AG04450 (cell line): ENCODE results near the gene VRK2. TPM values are rescaled to one million over a fixed set of nuclear protein-coding genes. Genes with fewer than 3 reads are reported as not detected.
"Not testable (repeated sequence)": the region's sequence is repeated elsewhere in the genome, so short reads cannot be mapped to it uniquely, and the experiment has no call there.

Source experiments
- CTCF ChIA-PET: fragments of 300-600, 350-600 bp; formaldehyde crosslinking; extraction: SDS; loops from one replicate; lab custom pipeline; 2022; ENCODE audit warnings: antibody characterized with exemption, inconsistent platforms; lab: Charles Lee
- POLR2A ChIA-PET: fragments of 350-600 bp; formaldehyde crosslinking; extraction: SDS; loops from one replicate; lab custom pipeline; 2021; ENCODE audit warnings: antibody characterized with exemption, inconsistent platforms; lab: Yijun Ruan, JAX
- DNase-seq: peaks from one replicate; pipeline ENCODE4 v3.0.0-alpha.2; 2011; ENCODE audit warnings: low read depth, low spot score
- H3K27ac ChIP-seq: one replicate; pipeline ENCODE4 v1.5.1; 2012; ENCODE audit warnings: low read depth, low read length, control low read depth
- H3K27me3 ChIP-seq: one replicate; pipeline ENCODE4 v1.6.0; 2012; ENCODE audit warnings: low read length; ENCODE audit not compliant: control insufficient read depth, insufficient read depth
- H3K4me3 ChIP-seq: 2 replicates; pipeline ENCODE4 v1.5.1; 2011; ENCODE audit warnings: mild to moderate bottlenecking, low read depth, low read length, control low read depth
- H3K9me3 ChIP-seq: 2 replicates; pipeline ENCODE4 v1.5.1; 2012; ENCODE audit warnings: low read length; ENCODE audit not compliant: control insufficient read depth, insufficient read depth
- polyA plus RNA-seq: library from polyadenylated mRNA; depleted of rRNA; stranded (reverse); fragments of >200 nt; gene quantifications from 2 replicates; pipeline ENCODE4 v1.2.3, GENCODE V29; 2011
- TF ChIP-seq, protein P1 (sequence below): IDR thresholded peaks from 2 replicates; pipeline ENCODE4 v1.5.1; 2011; ENCODE audit warnings: low read depth, low read length, control low read depth, inconsistent platforms

Gene VRK2
- polyA plus RNA-seq, 1 experiment, result 19.4 TPM

DNA sequence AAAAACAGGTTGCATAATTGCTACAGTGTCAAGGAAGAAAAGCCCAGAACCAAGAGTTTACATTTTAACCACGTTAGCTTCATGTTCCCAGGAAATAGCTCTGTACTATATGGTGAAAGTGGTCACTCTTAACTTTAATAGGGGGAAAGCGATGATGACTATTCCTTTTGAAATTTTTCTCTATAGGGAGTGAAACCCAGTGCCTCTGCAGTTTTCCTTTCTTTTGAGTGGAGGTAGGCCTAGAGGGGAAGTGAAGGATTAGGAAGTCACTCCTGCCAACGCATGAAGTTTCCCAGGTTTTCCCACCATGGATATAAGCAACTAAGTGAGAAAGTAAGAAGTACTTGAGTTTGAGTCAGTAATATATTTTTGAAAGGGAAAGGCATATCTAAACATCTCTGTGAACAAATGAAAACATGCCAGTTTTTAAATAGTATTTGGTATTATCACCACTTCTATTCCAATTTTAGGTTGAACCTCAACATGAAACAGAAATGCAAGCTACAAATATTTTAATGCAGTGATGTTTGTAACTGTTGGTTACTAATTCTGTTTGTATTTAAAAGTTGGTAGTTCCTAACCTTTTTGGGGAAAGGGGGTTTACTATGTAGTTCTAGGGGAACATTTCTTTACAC, 91.9 kb downstream of the VRK2 start:
- DNase-seq, result no peak
- Histone ChIP-seq H3K27me3 (no peaks in the 10 kb centered on the region), H3K4me3 (no peak overlapping the region), H3K9me3 (no peaks in the 10 kb centered on the region), H3K27ac (no peak overlapping the region)
- ChIA-PET CTCF (no interaction called here), POLR2A (no interaction called here)
- TF ChIP-seq, protein P1, sequence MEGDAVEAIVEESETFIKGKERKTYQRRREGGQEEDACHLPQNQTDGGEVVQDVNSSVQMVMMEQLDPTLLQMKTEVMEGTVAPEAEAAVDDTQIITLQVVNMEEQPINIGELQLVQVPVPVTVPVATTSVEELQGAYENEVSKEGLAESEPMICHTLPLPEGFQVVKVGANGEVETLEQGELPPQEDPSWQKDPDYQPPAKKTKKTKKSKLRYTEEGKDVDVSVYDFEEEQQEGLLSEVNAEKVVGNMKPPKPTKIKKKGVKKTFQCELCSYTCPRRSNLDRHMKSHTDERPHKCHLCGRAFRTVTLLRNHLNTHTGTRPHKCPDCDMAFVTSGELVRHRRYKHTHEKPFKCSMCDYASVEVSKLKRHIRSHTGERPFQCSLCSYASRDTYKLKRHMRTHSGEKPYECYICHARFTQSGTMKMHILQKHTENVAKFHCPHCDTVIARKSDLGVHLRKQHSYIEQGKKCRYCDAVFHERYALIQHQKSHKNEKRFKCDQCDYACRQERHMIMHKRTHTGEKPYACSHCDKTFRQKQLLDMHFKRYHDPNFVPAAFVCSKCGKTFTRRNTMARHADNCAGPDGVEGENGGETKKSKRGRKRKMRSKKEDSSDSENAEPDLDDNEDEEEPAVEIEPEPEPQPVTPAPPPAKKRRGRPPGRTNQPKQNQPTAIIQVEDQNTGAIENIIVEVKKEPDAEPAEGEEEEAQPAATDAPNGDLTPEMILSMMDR, result no peak

DNA sequence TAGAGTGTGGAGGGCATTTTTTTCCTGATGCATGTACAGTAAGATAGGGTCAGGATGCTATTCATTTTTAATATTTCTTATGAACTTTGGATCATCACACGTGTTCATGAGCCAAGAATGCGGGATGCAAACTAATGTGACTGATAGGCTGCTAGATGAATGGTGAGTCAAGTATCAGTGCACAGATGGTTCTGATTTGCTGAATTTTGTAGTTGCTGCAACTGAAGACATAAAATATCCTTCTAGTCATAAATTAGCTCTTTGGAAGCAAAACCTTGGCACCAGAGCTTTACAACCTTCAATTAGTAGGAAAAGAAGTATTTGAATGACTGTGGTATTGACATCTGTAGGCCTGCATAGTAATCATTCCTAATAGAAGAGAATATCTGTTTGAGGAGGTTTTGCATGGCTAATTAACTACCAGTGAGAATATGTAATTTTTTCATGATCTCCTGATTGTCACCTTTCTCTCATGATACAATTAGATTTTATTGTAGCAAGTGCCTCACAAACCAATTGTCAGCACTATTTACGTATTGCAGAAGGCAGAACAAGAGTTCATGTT, 94.0 kb downstream of the VRK2 start:
- POLR2A ChIA-PET, result no interaction called here
- DNase-seq, result no peak

DNA sequence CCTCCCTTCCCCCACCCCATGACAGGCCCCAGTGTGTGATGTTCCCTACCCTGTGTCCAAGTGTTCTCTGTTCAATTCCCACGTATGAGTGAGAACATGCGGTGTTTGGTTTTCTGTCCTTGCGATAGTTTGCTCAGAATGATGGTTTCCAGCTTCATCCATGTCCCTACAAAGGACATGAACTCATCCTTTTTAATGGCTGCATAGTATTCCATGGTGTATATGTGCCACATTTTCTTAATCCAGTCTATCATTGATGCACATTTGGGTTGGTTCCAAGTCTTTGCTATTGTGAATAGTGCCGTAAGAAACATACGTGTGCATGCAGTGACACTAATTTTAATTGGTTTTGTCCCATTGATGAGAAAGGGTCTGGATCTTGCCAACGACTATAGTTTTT, 99.2 kb downstream of the VRK2 start:
- POLR2A ChIA-PET, H3K27me3 ChIP-seq, CTCF ChIA-PET, DNase-seq, H3K4me3 ChIP-seq, H3K9me3 ChIP-seq, H3K27ac ChIP-seq: not testable (repeated sequence)

More for the DNA sequence above, 94.0 kb downstream of the VRK2 start:
- Histone ChIP-seq H3K9me3 (no peaks in the 10 kb centered on the region), H3K4me3 (no peak overlapping the region), H3K27me3 (no peaks in the 10 kb centered on the region), H3K27ac (no peak overlapping the region)
- TF ChIP-seq, protein P1, result no peak
- CTCF ChIA-PET, result no interaction called here

DNA sequence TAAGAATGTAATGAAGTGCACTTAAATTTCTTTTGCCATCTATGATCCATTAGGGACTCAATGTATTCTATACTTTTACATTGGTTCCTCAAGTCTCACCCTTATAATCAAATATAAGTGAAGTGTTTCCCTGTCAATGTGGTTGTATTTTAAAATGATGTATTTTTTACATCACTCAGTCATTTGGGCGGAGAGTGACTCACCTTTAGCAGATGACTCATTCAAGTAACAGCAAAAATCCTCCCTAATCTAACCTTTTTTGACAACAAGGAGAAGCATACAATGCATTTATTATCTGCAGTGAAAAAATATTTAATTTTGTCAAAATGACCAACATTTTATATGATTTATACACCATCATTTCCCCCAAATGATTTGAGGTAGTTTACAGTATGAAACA, 100.1 kb downstream of the VRK2 start:
- ChIA-PET POLR2A (no interaction called here), CTCF (no interaction called here)
- Histone ChIP-seq H3K27me3 (no peaks in the 10 kb centered on the region), H3K4me3 (no peak overlapping the region), H3K27ac (no peak overlapping the region), H3K9me3 (no peaks in the 10 kb centered on the region)
- DNase-seq, result no peak
- TF ChIP-seq, protein P1, result no peak

DNA sequence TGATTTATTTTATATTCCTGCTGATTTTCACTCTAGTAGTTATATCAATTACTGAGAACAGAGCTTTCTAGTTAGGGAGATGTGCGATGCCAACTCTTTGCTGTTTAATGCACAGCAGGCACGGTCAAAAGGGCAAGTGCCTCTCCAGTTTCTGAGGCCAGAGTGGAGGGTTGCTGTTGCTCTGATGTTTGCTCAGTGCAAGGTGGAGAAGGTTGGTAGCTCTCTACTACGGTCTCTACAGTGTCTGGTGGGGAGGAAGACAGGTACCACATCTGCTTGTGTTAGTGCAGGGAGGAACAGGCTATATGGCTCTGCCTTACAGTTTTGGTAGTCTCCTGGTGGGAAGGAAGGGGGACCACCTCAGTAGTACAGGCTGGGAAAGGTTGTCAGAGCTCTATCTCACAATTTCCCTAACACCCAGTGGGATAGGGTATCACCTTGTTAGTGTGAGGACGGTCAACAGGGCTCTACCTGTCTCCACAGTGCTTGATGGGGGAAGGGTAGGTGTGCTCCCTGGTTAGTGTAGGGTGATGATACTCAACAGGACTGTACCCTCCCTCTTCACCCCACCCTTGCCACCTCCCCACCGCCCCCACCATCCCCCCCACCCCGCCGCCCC, 108.7 kb downstream of the VRK2 start:
- CTCF ChIA-PET, result interaction anchor here (0.7 kb wide), 1 partner anchor 128 kb away, joined by 4 read pairs; no protein-coding TSS in a partner anchor
- TF ChIP-seq, protein P1, result no peak
- no peak for DNase-seq
- POLR2A ChIA-PET, result no interaction called here
- H3K9me3 ChIP-seq, result no peaks in the 10 kb centered on the region
- H3K27me3 ChIP-seq, result no peaks in the 10 kb centered on the region
- no peak overlapping the region for H3K4me3 ChIP-seq
- no peak overlapping the region for H3K27ac ChIP-seq
